Raji (cell line): Measurements from ENCODE around the gene GRIK4.

Experiments
- POLR2A ChIP-seq: IDR thresholded peaks from 2 replicates; pipeline ENCODE4 v1.6.1; 2011; ENCODE audit warnings: low read depth, low read length, control low read depth; ENCODE audit not compliant: insufficient read depth

GRIK4 gene

GRCh38 chr11:120977266-120978137, 466.0 kb downstream of the GRIK4 start:
- TF ChIP-seq POLR2A, result no peak

GRCh38 chr11:120978701-120979100, 467.2 kb downstream of the GRIK4 start:
- TF ChIP-seq POLR2A, result no peak

GRCh38 chr11:120985718-120986569, 474.4 kb downstream of the GRIK4 start:
- no peak for TF ChIP-seq POLR2A

GRCh38 chr11:120988603-120989002, 477.1 kb downstream of the GRIK4 start:
- no peak for TF ChIP-seq POLR2A

- no peak for TF ChIP-seq POLR2A
These were observed 480.5 kb downstream of the GRIK4 start for GRCh38 chr11:120991830-120992686.

- TF ChIP-seq POLR2A, result no peak
These were observed 482.7 kb downstream of the GRIK4 start for GRCh38 chr11:120994091-120994859.

- TF ChIP-seq POLR2A, result no peak
These were observed 483.6 kb downstream of the GRIK4 start for GRCh38 chr11:120995184-120995583.

- no peak for TF ChIP-seq POLR2A
These were observed 485.4 kb downstream of the GRIK4 start for GRCh38 chr11:120996973-120997372.

- TF ChIP-seq POLR2A, result no peak
These were observed 487.0 kb downstream of the GRIK4 start for GRCh38 chr11:120998581-120998980.

- no peak for TF ChIP-seq POLR2A
These were observed 492.8 kb downstream of the GRIK4 start for GRCh38 chr11:121004206-121004840.

- no peak for TF ChIP-seq POLR2A
These were observed 495.4 kb downstream of the GRIK4 start for GRCh38 chr11:121006922-121007321.

GRCh38 chr11:121008551-121008950, 497.0 kb downstream of the GRIK4 start:
- no peak for TF ChIP-seq POLR2A

- TF ChIP-seq POLR2A, result no peak
These were observed 500.5 kb downstream of the GRIK4 start for GRCh38 chr11:121012091-121012490.

GRCh38 chr11:121018746-121019145, 507.2 kb downstream of the GRIK4 start:
- no peak for TF ChIP-seq POLR2A
